Ramos (cell line): ENCODE measurements around the gene ANXA1.

Experiments used
- in situ Hi-C: fragments of 300-500 bp; cut with MboI; formaldehyde crosslinking; loops from one replicate; pipeline ENCODE4 v1.14.3; 2022; ENCODE audit warnings: low sequenced_read_pairs; ENCODE audit not compliant: unreplicated experiment

Gene ANXA1

GRCh38 chr9:73200694-73201452, 49.2 kb downstream of the ANXA1 start:
- in situ Hi-C loops = no loop called here

- in situ Hi-C loops = no loop called here
Measured at GRCh38 chr9:73202980-73203379, 51.3 kb downstream of the ANXA1 start.

- in situ Hi-C loops = no loop called here
Measured at GRCh38 chr9:73204936-73205335, 53.3 kb downstream of the ANXA1 start.

GRCh38 chr9:73206851-73207250, 55.2 kb downstream of the ANXA1 start:
- in situ Hi-C loops = no loop called here

- in situ Hi-C loops = no loop called here
Measured at GRCh38 chr9:73210886-73211666, 59.4 kb downstream of the ANXA1 start.

GRCh38 chr9:73213300-73213699, 61.6 kb downstream of the ANXA1 start:
- in situ Hi-C loops = no loop called here

GRCh38 chr9:73215249-73215648, 63.6 kb downstream of the ANXA1 start:
- in situ Hi-C loops = no loop called here

- in situ Hi-C loops = no loop called here
Measured at GRCh38 chr9:73216100-73216499, 64.4 kb downstream of the ANXA1 start.
